ENCODE results near the gene PGAM2.

The PGAM2 gene

GRCh38 chr7:44093102-44093641, 27.8 kb upstream of the PGAM2 start:
- H3K4me3 ChIP-seq (ENCODE audit: low read depth, low read length): no peak overlapping the region
- in situ Hi-C loops (cut with HindIII; ENCODE audit: low sequenced_read_pairs): no loop called here
- no peak for TF ChIP-seq CTCF (IDR thresholded peaks at IDR 0.05; ENCODE audit: low read depth, low read length, missing control alignments)
- DNase-seq (ENCODE audit: low read depth): no peak

- in situ Hi-C loops (cut with HindIII; ENCODE audit: low sequenced_read_pairs): no loop called here
- no peak overlapping the region for H3K4me3 ChIP-seq (ENCODE audit: low read depth, low read length)
- no peak for TF ChIP-seq CTCF (IDR thresholded peaks at IDR 0.05; ENCODE audit: low read depth, low read length, missing control alignments)
- DNase-seq (ENCODE audit: low read depth): peak; percentile 82
Measured at GRCh38 chr7:44087911-44088838, 22.8 kb upstream of the PGAM2 start.

DNA sequence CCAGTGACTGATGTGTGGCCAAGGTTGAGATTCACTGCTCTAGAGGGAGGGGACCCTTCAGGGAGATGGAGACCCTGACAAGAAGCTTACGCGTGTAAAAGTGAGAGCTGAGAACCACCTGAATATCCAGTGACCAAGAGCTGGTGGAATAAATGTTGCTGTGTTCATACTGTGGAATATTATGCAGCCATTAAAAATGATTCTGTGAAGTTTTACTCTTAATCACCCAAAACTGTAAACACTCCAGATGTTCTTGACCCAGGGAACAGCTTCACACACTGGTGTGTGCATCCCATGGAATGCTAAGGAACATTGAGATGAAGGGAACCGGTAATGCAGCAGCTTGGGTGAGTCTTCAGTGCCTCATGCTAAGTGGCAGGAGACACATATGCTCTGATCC, 21.3 kb upstream of the PGAM2 start:
- in situ Hi-C loops (cut with HindIII; ENCODE audit: low sequenced_read_pairs): no loop called here
- DNase-seq (ENCODE audit: low read depth): no peak
- TF ChIP-seq CTCF (IDR thresholded peaks at IDR 0.05; ENCODE audit: low read depth, low read length, missing control alignments): no peak
- H3K4me3 ChIP-seq (ENCODE audit: low read depth, low read length): no peak overlapping the region

- DNase-seq (ENCODE audit: low read depth): no peak
- TF ChIP-seq CTCF (IDR thresholded peaks at IDR 0.05; ENCODE audit: low read depth, low read length, missing control alignments): peak; percentile 26
- no peak overlapping the region for H3K4me3 ChIP-seq (ENCODE audit: low read depth, low read length)
- in situ Hi-C loops (cut with HindIII; ENCODE audit: low sequenced_read_pairs): no loop called here
Measured at GRCh38 chr7:44085546-44085945, 20.2 kb upstream of the PGAM2 start.

- in situ Hi-C loops (cut with HindIII; ENCODE audit: low sequenced_read_pairs): no loop called here
- DNase-seq (ENCODE audit: low read depth): no peak
- TF ChIP-seq CTCF (IDR thresholded peaks at IDR 0.05; ENCODE audit: low read depth, low read length, missing control alignments): no peak
- H3K4me3 ChIP-seq (ENCODE audit: low read depth, low read length): no peak overlapping the region
Measured at GRCh38 chr7:44084701-44085100, 19.3 kb upstream of the PGAM2 start.

GRCh38 chr7:44083796-44084195, 18.4 kb upstream of the PGAM2 start:
- H3K4me3 ChIP-seq (ENCODE audit: low read depth, low read length): no peak overlapping the region
- no peak for DNase-seq (ENCODE audit: low read depth)
- in situ Hi-C loops (cut with HindIII; ENCODE audit: low sequenced_read_pairs): no loop called here
- no peak for TF ChIP-seq CTCF (IDR thresholded peaks at IDR 0.05; ENCODE audit: low read depth, low read length, missing control alignments)
